CD14-positive monocyte (primary cell): Measurements from ENCODE around the gene WNT8B. TPM values are rescaled to one million over a fixed set of nuclear protein-coding genes. Genes with fewer than 3 reads are reported as not detected.
A peak's percentile ranks its signal among the peaks of the same experiment; 100 is the strongest.

Experiments
- DNase-seq, 3 donors: peaks; one replicate each; pipeline ENCODE4 v3.0.0-alpha.2; 2011 to 2022
- H2AFZ ChIP-seq: 2 replicates; pipeline ENCODE4 v1.6.0; 2012; ENCODE audit warnings: mild to moderate bottlenecking, low read depth, low read length, inconsistent platforms; ENCODE audit not compliant: insufficient read depth, poor library complexity, severe bottlenecking
- H3K27ac ChIP-seq, 2 donors: 1 replicate in 1 of 2; 2 replicates in 1 of 2; pipeline ENCODE4 v1.5.1; 2012 to 2013; ENCODE audit warnings: low read length in 2 of 2, control low read depth in 1 of 2, inconsistent platforms in 1 of 2, low read depth in 1 of 2, mild to moderate bottlenecking in 1 of 2
- H3K27me3 ChIP-seq, 2 donors: one replicate each; pipeline versions ENCODE4 v1.6.0 to v1.6.1; 2011 to 2013; ENCODE audit warnings: low read length in 2 of 2; ENCODE audit not compliant: control insufficient read depth in 2 of 2, insufficient read depth in 2 of 2
- H3K36me3 ChIP-seq, 2 donors: replicated peaks in 1 of 2; 1 replicate in 1 of 2; 2 replicates in 1 of 2; pipeline versions ENCODE4 v1.5.1 to v1.6.1; 2012 to 2013; ENCODE audit warnings: low read length in 2 of 2, control low read depth in 1 of 2, inconsistent platforms in 1 of 2, mild to moderate bottlenecking in 1 of 2; ENCODE audit not compliant: insufficient read depth in 2 of 2, control insufficient read depth in 1 of 2
- H3K4me1 ChIP-seq, 2 donors: 1 replicate in 1 of 2; 2 replicates in 1 of 2; pipeline versions ENCODE4 v1.5.1 to v1.6.1; 2012 to 2013; ENCODE audit warnings: low read length in 2 of 2, control low read depth in 1 of 2, inconsistent platforms in 1 of 2, mild to moderate bottlenecking in 1 of 2, moderate library complexity in 1 of 2; ENCODE audit not compliant: insufficient read depth in 2 of 2, control insufficient read depth in 1 of 2
- H3K4me2 ChIP-seq: replicated peaks from 2 replicates; pipeline ENCODE3; 2012; ENCODE audit warnings: low read length, moderate library complexity, mild to moderate bottlenecking; ENCODE audit not compliant: poor library complexity, severe bottlenecking; ENCODE audit errors: extremely low read depth
- H3K4me3 ChIP-seq, 3 experiments: fragments of 200-600 bp in 1 of 3; sonication (generic) in 1 of 3; replicated peaks in 1 of 3; 1 replicate in 2 of 3; 2 replicates in 1 of 3; pipeline ENCODE4 v1.5.1; 2011 to 2013; ENCODE audit warnings: low read length in 3 of 3, mild to moderate bottlenecking in 3 of 3, control low read depth in 2 of 3, low read depth in 2 of 3, inconsistent platforms in 1 of 3, moderate library complexity in 1 of 3
- H3K79me2 ChIP-seq: 2 replicates; pipeline ENCODE4 v1.6.0; 2012; ENCODE audit warnings: mild to moderate bottlenecking, control low read depth, inconsistent platforms, low read length, moderate library complexity; ENCODE audit not compliant: insufficient read depth
- H3K9ac ChIP-seq: 2 replicates; pipeline ENCODE4 v1.6.0; 2017; ENCODE audit warnings: low read length, mild to moderate bottlenecking; ENCODE audit not compliant: insufficient read depth, poor library complexity, severe bottlenecking
- H3K9me3 ChIP-seq, 2 donors: replicated peaks in 1 of 2; 1 replicate in 1 of 2; 2 replicates in 1 of 2; pipeline versions ENCODE4 v1.5.1 to v1.6.1; 2012 to 2013; ENCODE audit warnings: low read length in 2 of 2, control low read depth in 1 of 2; ENCODE audit not compliant: control insufficient read depth in 1 of 2, insufficient read depth in 1 of 2
- H4K20me1 ChIP-seq: 2 replicates; pipeline ENCODE4 v1.6.0; 2012; ENCODE audit warnings: mild to moderate bottlenecking, low read length, control low read depth, moderate library complexity; ENCODE audit not compliant: insufficient read depth
- H3K27ac Mint-ChIP-seq, 7 donors: one replicate each; pipeline ENCODE4 v1.8.0; 2020; ENCODE audit warnings: mild to moderate bottlenecking in 7 of 7, mixed read lengths in 7 of 7, moderate library complexity in 6 of 7, inconsistent platforms in 2 of 7
- H3K27me3 Mint-ChIP-seq, 3 donors: one replicate each; pipeline ENCODE4 v1.8.0; 2021 to 2022; ENCODE audit warnings: low read depth in 3 of 3, mild to moderate bottlenecking in 3 of 3, mixed read lengths in 3 of 3, moderate library complexity in 3 of 3, inconsistent platforms in 1 of 3
- H3K36me3 Mint-ChIP-seq, 2 donors: one replicate each; pipeline ENCODE4 v1.8.0; 2020; ENCODE audit warnings: mixed read lengths in 2 of 2, inconsistent platforms in 1 of 2, mild to moderate bottlenecking in 1 of 2
- H3K4me1 Mint-ChIP-seq: one replicate; pipeline ENCODE4 v1.8.0; 2020; ENCODE audit warnings: mild to moderate bottlenecking, mixed read lengths
- H3K4me3 Mint-ChIP-seq, 2 donors: one replicate each; pipeline ENCODE4 v1.8.0; 2020; ENCODE audit warnings: mild to moderate bottlenecking in 2 of 2, mixed read lengths in 2 of 2, moderate library complexity in 1 of 2
- H3K9me3 Mint-ChIP-seq, 7 donors: one replicate each; pipeline ENCODE4 v1.8.0; 2020 to 2022; ENCODE audit warnings: mixed read lengths in 7 of 7, mild to moderate bottlenecking in 6 of 7, moderate library complexity in 6 of 7, inconsistent platforms in 2 of 7
- WGBS: methylation state at CpG from one replicate; pipeline ENCODE4 v1.1.5; 2013; ENCODE audit warnings: missing lambda C conversion rate; ENCODE audit not compliant: insufficient coverage; 5-methylcytosine and 5-hydroxymethylcytosine counted together
- intact Hi-C, 2 donors: fragments of 100-400 bp; cut with micrococcal nuclease; formaldehyde crosslinking; loops; one replicate each; pipeline versions ENCODE4 v1.15.0 to v1.15.1; 2023
- polyA minus RNA-seq: library from RNA; depleted of rRNA, polyadenylated mRNA; stranded (reverse); fragments of >200 nt; gene quantifications from 2 replicates; pipeline ENCODE4 v1.2.3, GENCODE V29; 2012
- polyA plus RNA-seq, 3 donors: library from polyadenylated mRNA; depleted of rRNA in 1 of 3; unstranded in 2 of 3; stranded (reverse) in 1 of 3; fragments of 300-500 nt in 2 of 3; fragments of >200 nt in 1 of 3; fragmentation: Illumina TruSeq in 2 of 3; gene quantifications; 1 replicate in 2 of 3; 2 replicates in 1 of 3; pipeline ENCODE4 v1.2.3, GENCODE V29; 2012 to 2021
- total RNA-seq, 12 experiments: library from RNA in 1 of 12; stranded (reverse) in 1 of 12; fragments of 120-200 nt in 1 of 12; gene quantifications; one replicate each; pipeline ENCODE4 v1.2.4 and lab custom pipeline; 2013 to 2026; ENCODE audit warnings: mixed read lengths in 6 of 12, inconsistent platforms in 1 of 12
- TF ChIP-seq, protein P1 (sequence below): fragments of 200-600 bp; IDR thresholded peaks from one replicate; pipeline ENCODE4 v1.8.0; 2022; ENCODE audit warnings: antibody characterized with exemption, mild to moderate bottlenecking

WNT8B gene, protein sequence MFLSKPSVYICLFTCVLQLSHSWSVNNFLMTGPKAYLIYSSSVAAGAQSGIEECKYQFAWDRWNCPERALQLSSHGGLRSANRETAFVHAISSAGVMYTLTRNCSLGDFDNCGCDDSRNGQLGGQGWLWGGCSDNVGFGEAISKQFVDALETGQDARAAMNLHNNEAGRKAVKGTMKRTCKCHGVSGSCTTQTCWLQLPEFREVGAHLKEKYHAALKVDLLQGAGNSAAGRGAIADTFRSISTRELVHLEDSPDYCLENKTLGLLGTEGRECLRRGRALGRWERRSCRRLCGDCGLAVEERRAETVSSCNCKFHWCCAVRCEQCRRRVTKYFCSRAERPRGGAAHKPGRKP
- not detected for total RNA-seq (2013)
- polyA plus RNA-seq (not detected), polyA minus RNA-seq (not detected in 2 replicates), total RNA-seq (lab: John Stamatoyannopoulos, UW) (0 to 0.35 (median 0.03) reads per million in 11 experiments)

DNA sequence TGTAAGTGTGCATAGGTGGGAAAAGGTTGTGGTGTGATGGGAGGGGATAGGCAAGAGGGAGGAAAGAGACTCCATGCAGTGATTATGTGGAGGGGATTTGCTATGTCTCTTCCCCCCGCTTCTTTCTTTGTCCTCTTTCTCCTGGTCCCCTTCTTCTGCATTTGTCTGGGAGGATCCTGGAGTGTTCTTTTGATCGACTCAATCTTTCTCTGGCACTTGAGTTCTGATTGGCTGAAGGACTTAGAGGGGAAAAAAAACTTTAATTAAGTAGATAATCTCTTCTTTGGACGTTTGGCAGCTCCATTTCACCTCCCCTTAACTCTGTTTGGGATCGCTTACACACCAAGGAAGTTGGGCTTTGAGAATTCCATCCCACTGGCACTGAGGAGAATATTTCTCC is at the start of gene WNT8B:
Gene WNT8B, plus strand, starts transcription at position 301 of the 400 bp plus-strand sequence. CDS start 160 bp downstream, outside the sequence.
- H3K27ac Mint-ChIP-seq, result no peak within 1 kb of the TSS
- no peaks in the 10 kb centered on the region for H3K9me3 Mint-ChIP-seq
- no peaks in the 10 kb centered on the region for H3K9me3 ChIP-seq
- no peak within 1 kb of the TSS for H3K9ac ChIP-seq
- intact Hi-C loops, result no loop called here
- no peak within 1 kb of the TSS for H3K27ac ChIP-seq
- no peak within 1 kb of the TSS for H3K4me3 ChIP-seq
- WGBS, result no CpG with 5 or more reads among the region's 4 CpGs
- peaks cover 19 to 32% of the 10 kb centered on the region in 2 donors for H3K27me3 ChIP-seq
- H2AFZ ChIP-seq, result no peak within 1 kb of the TSS
- TF ChIP-seq, protein P1, sequence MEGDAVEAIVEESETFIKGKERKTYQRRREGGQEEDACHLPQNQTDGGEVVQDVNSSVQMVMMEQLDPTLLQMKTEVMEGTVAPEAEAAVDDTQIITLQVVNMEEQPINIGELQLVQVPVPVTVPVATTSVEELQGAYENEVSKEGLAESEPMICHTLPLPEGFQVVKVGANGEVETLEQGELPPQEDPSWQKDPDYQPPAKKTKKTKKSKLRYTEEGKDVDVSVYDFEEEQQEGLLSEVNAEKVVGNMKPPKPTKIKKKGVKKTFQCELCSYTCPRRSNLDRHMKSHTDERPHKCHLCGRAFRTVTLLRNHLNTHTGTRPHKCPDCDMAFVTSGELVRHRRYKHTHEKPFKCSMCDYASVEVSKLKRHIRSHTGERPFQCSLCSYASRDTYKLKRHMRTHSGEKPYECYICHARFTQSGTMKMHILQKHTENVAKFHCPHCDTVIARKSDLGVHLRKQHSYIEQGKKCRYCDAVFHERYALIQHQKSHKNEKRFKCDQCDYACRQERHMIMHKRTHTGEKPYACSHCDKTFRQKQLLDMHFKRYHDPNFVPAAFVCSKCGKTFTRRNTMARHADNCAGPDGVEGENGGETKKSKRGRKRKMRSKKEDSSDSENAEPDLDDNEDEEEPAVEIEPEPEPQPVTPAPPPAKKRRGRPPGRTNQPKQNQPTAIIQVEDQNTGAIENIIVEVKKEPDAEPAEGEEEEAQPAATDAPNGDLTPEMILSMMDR, result no peak
- no peaks in the 10 kb centered on the region for H4K20me1 ChIP-seq
- H3K36me3 Mint-ChIP-seq, result no peaks in the 10 kb centered on the region
- no peaks in the 10 kb centered on the region for H3K79me2 ChIP-seq
- no peaks in the 10 kb centered on the region for H3K4me1 Mint-ChIP-seq
- no peak for DNase-seq
- no peaks in the 10 kb centered on the region for H3K4me1 ChIP-seq
- H3K4me3 Mint-ChIP-seq, result peak within 1 kb of the TSS in 1 of 2 donors; percentile 48
- H3K4me2 ChIP-seq, result no peak within 1 kb of the TSS
- H3K27me3 Mint-ChIP-seq, result peaks cover 14 to 33% (median 26%) of the 10 kb centered on the region in 3 donors
- H3K36me3 ChIP-seq, result no peaks in the 10 kb centered on the region

DNA sequence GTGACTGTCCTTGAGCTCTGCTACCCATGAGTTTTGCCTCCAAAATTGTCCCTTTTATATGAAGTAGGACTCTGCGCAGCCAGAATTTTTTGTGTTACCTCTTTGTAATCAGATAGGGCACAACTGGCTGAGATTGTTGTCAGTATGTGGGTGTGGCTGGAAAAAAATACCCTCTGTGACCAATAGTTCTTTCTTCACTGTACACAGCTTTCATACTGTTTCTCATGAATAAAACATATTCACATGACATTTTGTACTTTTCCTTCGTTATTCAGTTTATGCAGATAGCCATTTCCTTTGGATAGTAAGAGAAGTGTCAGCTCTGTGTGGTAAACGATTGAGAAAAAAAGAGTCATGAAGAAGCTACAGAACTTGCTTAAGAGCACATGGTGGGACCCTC is 49.6 kb upstream of the WNT8B start:
- Mint-ChIP-seq H3K36me3 (no peaks in the 10 kb centered on the region), H3K27me3 (peaks cover 3 to 12% (median 9%) of the 10 kb centered on the region in 3 donors), H3K9me3 (peaks cover 0 to 3% (median 0%) of the 10 kb centered on the region in 7 donors), H3K4me3 (no peak overlapping the region), H3K4me1 (no peaks in the 10 kb centered on the region), H3K27ac (no peak overlapping the region)
- no peak for DNase-seq
- Histone ChIP-seq H3K4me3 (no peak overlapping the region), H3K9me3 (no peaks in the 10 kb centered on the region), H3K36me3 (no peaks in the 10 kb centered on the region), H3K4me1 (no peaks in the 10 kb centered on the region), H3K27me3 (no peaks in the 10 kb centered on the region), H3K27ac (no peak overlapping the region), H3K79me2 (no peaks in the 10 kb centered on the region), H4K20me1 (no peaks in the 10 kb centered on the region), H2AFZ (no peak overlapping the region), H3K9ac (no peak overlapping the region), H3K4me2 (no peak overlapping the region)
- TF ChIP-seq, protein P1, result no peak
- WGBS, result no CpG with 5 or more reads among the region's 3 CpGs
- intact Hi-C loops, result no loop called here
